ENCODE measurements around the gene LKAAEAR1.

GRCh38 chr20:64073476-64074183, 10.6 kb downstream of the LKAAEAR1 start:
- TF ChIP-seq CTCF (IDR thresholded peaks at IDR 0.05; ENCODE audit: low read depth, low read length) = no peak
- no peak for TF ChIP-seq EZH2phosphoT487 (IDR thresholded peaks at IDR 0.05; ENCODE audit: low read depth)

Data from OCI-LY3 (cell line).